GM12892 (cell line): ENCODE data around the gene DNAJB14.

Experiments used
- POLR2A ChIP-seq: IDR thresholded peaks from 2 replicates; pipeline ENCODE4 v1.6.1; 2011; ENCODE audit warnings: low read depth, low read length, control low read depth
- POLR2AphosphoS5 ChIP-seq: IDR thresholded peaks from 2 replicates; pipeline ENCODE4 v1.6.1; 2011; ENCODE audit warnings: low read depth, low read length, control low read depth
- TAF1 ChIP-seq: IDR thresholded peaks from 2 replicates; pipeline ENCODE4 v1.6.1; 2011; ENCODE audit warnings: low read depth, mild to moderate bottlenecking, control low read depth, low read length, borderline replicate concordance

GRCh38 chr4:99918656-99919055, 27.8 kb downstream of the DNAJB14 start:
- TF ChIP-seq POLR2AphosphoS5 (no peak), POLR2A (no peak), TAF1 (no peak)
